WTC11 (cell line): ENCODE results near the gene SCO1. TPM values are rescaled to one million over a fixed set of nuclear protein-coding genes. Genes with fewer than 3 reads are reported as not detected.

Experiments
- CREB1 ChIP-seq: sonication (generic); formaldehyde crosslinking; IDR thresholded peaks from 2 replicates; pipeline ENCODE4 v1.8.0; 2023; ENCODE audit warnings: mild to moderate bottlenecking, missing genetic modification reagents
- GTF2I ChIP-seq: fragments of 250-450 bp; sonication (Bioruptor Pico); conservative IDR thresholded peaks from 2 replicates; pipeline ENCODE4 v1.4.0; 2021; ENCODE audit warnings: mild to moderate bottlenecking
- HMGA2 ChIP-seq: fragments of 250-450 bp; sonication (Bioruptor Pico); IDR thresholded peaks from 2 replicates; pipeline ENCODE4 v1.4.0; 2021; ENCODE audit warnings: mild to moderate bottlenecking, moderate library complexity
- NFYB ChIP-seq: sonication (generic); formaldehyde crosslinking; conservative IDR thresholded peaks from 2 replicates; pipeline ENCODE4 v1.8.0; 2022; ENCODE audit warnings: low read depth, missing genetic modification reagents
- NR2C2 ChIP-seq: sonication (generic); formaldehyde crosslinking; IDR thresholded peaks from 2 replicates; pipeline ENCODE4 v1.8.0; 2022; ENCODE audit warnings: mild to moderate bottlenecking, missing genetic modification reagents
- OVOL2 ChIP-seq: fragments of 250-450 bp; sonication (Bioruptor Pico); IDR thresholded peaks from 2 replicates; pipeline ENCODE4 v1.9.0; 2021; ENCODE audit warnings: mild to moderate bottlenecking, borderline replicate concordance
- RELA ChIP-seq: sonication (generic); formaldehyde crosslinking; IDR thresholded peaks from 2 replicates; pipeline ENCODE4 v1.8.1; 2022; ENCODE audit warnings: missing genetic modification reagents, mild to moderate bottlenecking, borderline replicate concordance
- TP53 ChIP-seq: sonication (generic); formaldehyde crosslinking; IDR thresholded peaks from 2 replicates; pipeline ENCODE4 v1.8.1; 2023; ENCODE audit warnings: mild to moderate bottlenecking, missing genetic modification reagents
- ZNF219 ChIP-seq: sonication (generic); formaldehyde crosslinking; IDR thresholded peaks from 2 replicates; pipeline ENCODE4 v1.8.0; 2023; ENCODE audit warnings: missing genetic modification reagents, mild to moderate bottlenecking, borderline replicate concordance
- ZNF232 ChIP-seq: sonication (generic); formaldehyde crosslinking; IDR thresholded peaks from 2 replicates; pipeline ENCODE4 v1.8.0; 2022; ENCODE audit warnings: mild to moderate bottlenecking, missing genetic modification reagents
- total RNA-seq: library from RNA; stranded (reverse); gene quantifications from 3 replicates; pipeline ENCODE4 v1.2.3, GENCODE V29; 2021
- TF ChIP-seq, protein P1 (sequence below): sonication (generic); formaldehyde crosslinking; IDR thresholded peaks from 2 replicates; pipeline ENCODE4 v1.8.0; 2023; ENCODE audit warnings: missing genetic modification reagents, mild to moderate bottlenecking, borderline replicate concordance
- TF ChIP-seq, protein P2 (sequence below): sonication (generic); formaldehyde crosslinking; IDR thresholded peaks from 2 replicates; pipeline ENCODE4 v1.8.1; 2022; ENCODE audit warnings: mild to moderate bottlenecking, missing genetic modification reagents, moderate library complexity, borderline replicate concordance
- TF ChIP-seq, protein P3 (sequence below): sonication (generic); formaldehyde crosslinking; conservative IDR thresholded peaks from 2 replicates; pipeline ENCODE4 v1.8.1; 2023; ENCODE audit warnings: mild to moderate bottlenecking, low read depth, missing genetic modification reagents, moderate library complexity
- TF ChIP-seq, protein P4 (sequence below): sonication (generic); formaldehyde crosslinking; IDR thresholded peaks from 2 replicates; pipeline ENCODE4 v1.8.0; 2022; ENCODE audit warnings: mild to moderate bottlenecking, missing genetic modification reagents
- TF ChIP-seq, protein P5 (sequence below): sonication (generic); formaldehyde crosslinking; IDR thresholded peaks from 2 replicates; pipeline ENCODE4 v1.8.1; 2022; ENCODE audit warnings: low read depth, mild to moderate bottlenecking, moderate library complexity, missing genetic modification reagents, borderline replicate concordance
- TF ChIP-seq, protein P6 (sequence below): sonication (generic); formaldehyde crosslinking; IDR thresholded peaks from 2 replicates; pipeline ENCODE4 v1.8.0; 2023; ENCODE audit warnings: missing genetic modification reagents
- TF ChIP-seq, protein P7 (sequence below): sonication (generic); formaldehyde crosslinking; IDR thresholded peaks from 2 replicates; pipeline ENCODE4 v1.8.1; 2023; ENCODE audit warnings: mild to moderate bottlenecking, missing genetic modification reagents, moderate library complexity
- TF ChIP-seq, protein P8 (sequence below): sonication (generic); formaldehyde crosslinking; IDR thresholded peaks from 2 replicates; pipeline ENCODE4 v1.8.0; 2022; ENCODE audit warnings: mild to moderate bottlenecking, missing genetic modification reagents
- TF ChIP-seq, protein P9 (sequence below): sonication (generic); formaldehyde crosslinking; IDR thresholded peaks from 2 replicates; pipeline ENCODE4 v1.8.0; 2022; ENCODE audit warnings: mild to moderate bottlenecking, missing genetic modification reagents

The SCO1 gene
- total RNA-seq, 1 experiment from 2014 or later: 63.8 TPM

DNA sequence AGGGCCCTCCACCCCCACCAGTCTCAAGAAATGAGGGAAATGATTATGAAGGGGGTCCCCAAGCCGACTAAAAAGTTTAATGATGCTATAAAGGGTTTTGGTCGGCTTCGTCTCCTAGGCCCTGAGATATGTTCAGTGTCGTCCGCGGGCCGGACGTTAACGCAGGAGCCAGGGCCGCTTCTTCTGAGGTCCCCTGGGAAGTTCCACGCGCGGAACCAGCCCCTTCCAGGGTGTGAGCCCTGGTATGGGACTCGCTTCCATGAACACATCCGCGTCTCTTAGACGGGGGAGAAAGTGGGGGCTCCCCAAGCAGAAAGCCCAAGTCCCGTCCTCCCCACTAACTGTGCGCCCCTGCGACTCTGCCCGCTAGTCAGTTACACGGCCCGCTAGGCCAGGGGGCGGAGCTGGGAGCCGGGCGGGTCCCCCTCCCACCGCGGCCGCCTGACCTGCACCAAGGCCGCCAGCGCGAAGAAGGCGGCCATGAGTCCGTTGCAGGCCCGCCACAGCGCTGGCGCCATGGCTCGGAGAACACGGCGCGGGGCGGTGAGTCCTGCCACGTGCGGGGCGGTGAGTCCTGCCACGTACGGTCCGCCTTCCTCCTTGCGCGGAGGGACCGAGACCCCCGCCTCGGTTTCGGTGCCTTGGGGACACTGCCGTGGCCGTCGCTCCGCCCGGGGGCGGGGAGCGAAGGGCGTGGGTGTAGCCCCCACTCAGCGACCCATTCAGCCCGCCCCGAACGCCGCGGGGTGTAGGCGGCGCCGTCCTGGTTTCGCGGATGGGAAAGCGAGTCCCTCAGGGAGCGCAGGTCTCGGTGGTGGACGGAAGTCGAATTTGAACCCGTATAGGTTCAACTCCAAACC, 32.2 kb upstream of the SCO1 start, which contains the start of gene TMEM220 (continued):
- TF ChIP-seq, protein P1, sequence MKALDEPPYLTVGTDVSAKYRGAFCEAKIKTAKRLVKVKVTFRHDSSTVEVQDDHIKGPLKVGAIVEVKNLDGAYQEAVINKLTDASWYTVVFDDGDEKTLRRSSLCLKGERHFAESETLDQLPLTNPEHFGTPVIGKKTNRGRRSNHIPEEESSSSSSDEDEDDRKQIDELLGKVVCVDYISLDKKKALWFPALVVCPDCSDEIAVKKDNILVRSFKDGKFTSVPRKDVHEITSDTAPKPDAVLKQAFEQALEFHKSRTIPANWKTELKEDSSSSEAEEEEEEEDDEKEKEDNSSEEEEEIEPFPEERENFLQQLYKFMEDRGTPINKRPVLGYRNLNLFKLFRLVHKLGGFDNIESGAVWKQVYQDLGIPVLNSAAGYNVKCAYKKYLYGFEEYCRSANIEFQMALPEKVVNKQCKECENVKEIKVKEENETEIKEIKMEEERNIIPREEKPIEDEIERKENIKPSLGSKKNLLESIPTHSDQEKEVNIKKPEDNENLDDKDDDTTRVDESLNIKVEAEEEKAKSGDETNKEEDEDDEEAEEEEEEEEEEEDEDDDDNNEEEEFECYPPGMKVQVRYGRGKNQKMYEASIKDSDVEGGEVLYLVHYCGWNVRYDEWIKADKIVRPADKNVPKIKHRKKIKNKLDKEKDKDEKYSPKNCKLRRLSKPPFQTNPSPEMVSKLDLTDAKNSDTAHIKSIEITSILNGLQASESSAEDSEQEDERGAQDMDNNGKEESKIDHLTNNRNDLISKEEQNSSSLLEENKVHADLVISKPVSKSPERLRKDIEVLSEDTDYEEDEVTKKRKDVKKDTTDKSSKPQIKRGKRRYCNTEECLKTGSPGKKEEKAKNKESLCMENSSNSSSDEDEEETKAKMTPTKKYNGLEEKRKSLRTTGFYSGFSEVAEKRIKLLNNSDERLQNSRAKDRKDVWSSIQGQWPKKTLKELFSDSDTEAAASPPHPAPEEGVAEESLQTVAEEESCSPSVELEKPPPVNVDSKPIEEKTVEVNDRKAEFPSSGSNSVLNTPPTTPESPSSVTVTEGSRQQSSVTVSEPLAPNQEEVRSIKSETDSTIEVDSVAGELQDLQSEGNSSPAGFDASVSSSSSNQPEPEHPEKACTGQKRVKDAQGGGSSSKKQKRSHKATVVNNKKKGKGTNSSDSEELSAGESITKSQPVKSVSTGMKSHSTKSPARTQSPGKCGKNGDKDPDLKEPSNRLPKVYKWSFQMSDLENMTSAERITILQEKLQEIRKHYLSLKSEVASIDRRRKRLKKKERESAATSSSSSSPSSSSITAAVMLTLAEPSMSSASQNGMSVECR: no peak; the same call in 1 of the 2 replicates
- no peak for TF ChIP-seq GTF2I (CRISPR knock-in tag)
- TF ChIP-seq, protein P2, sequence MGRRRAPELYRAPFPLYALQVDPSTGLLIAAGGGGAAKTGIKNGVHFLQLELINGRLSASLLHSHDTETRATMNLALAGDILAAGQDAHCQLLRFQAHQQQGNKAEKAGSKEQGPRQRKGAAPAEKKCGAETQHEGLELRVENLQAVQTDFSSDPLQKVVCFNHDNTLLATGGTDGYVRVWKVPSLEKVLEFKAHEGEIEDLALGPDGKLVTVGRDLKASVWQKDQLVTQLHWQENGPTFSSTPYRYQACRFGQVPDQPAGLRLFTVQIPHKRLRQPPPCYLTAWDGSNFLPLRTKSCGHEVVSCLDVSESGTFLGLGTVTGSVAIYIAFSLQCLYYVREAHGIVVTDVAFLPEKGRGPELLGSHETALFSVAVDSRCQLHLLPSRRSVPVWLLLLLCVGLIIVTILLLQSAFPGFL (CRISPR knock-in tag): no peak
- TF ChIP-seq ZNF219: 0 out of 2 replicates have a peak, but pooled peaks have one; percentile 59
- TF ChIP-seq, protein P3, sequence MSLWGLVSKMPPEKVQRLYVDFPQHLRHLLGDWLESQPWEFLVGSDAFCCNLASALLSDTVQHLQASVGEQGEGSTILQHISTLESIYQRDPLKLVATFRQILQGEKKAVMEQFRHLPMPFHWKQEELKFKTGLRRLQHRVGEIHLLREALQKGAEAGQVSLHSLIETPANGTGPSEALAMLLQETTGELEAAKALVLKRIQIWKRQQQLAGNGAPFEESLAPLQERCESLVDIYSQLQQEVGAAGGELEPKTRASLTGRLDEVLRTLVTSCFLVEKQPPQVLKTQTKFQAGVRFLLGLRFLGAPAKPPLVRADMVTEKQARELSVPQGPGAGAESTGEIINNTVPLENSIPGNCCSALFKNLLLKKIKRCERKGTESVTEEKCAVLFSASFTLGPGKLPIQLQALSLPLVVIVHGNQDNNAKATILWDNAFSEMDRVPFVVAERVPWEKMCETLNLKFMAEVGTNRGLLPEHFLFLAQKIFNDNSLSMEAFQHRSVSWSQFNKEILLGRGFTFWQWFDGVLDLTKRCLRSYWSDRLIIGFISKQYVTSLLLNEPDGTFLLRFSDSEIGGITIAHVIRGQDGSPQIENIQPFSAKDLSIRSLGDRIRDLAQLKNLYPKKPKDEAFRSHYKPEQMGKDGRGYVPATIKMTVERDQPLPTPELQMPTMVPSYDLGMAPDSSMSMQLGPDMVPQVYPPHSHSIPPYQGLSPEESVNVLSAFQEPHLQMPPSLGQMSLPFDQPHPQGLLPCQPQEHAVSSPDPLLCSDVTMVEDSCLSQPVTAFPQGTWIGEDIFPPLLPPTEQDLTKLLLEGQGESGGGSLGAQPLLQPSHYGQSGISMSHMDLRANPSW (CRISPR knock-in tag): no peak
- no peak for TF ChIP-seq ZNF232 (CRISPR knock-in tag)
- TF ChIP-seq, protein P4, sequence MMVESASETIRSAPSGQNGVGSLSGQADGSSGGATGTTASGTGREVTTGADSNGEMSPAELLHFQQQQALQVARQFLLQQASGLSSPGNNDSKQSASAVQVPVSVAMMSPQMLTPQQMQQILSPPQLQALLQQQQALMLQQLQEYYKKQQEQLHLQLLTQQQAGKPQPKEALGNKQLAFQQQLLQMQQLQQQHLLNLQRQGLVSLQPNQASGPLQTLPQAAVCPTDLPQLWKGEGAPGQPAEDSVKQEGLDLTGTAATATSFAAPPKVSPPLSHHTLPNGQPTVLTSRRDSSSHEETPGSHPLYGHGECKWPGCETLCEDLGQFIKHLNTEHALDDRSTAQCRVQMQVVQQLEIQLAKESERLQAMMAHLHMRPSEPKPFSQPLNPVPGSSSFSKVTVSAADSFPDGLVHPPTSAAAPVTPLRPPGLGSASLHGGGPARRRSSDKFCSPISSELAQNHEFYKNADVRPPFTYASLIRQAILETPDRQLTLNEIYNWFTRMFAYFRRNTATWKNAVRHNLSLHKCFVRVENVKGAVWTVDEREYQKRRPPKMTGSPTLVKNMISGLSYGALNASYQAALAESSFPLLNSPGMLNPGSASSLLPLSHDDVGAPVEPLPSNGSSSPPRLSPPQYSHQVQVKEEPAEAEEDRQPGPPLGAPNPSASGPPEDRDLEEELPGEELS (CRISPR knock-in tag): peak; percentile 88
- TF ChIP-seq RELA (CRISPR knock-in tag): 0 out of 2 replicates have a peak, but pooled peaks have one; percentile 35
- TF ChIP-seq OVOL2 (CRISPR knock-in tag): no peak
- no peak for TF ChIP-seq NR2C2 (CRISPR knock-in tag)
- TF ChIP-seq, protein P5, sequence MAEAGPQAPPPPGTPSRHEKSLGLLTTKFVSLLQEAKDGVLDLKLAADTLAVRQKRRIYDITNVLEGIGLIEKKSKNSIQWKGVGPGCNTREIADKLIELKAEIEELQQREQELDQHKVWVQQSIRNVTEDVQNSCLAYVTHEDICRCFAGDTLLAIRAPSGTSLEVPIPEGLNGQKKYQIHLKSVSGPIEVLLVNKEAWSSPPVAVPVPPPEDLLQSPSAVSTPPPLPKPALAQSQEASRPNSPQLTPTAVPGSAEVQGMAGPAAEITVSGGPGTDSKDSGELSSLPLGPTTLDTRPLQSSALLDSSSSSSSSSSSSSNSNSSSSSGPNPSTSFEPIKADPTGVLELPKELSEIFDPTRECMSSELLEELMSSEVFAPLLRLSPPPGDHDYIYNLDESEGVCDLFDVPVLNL: peak; percentile 77
- TF ChIP-seq CREB1 (CRISPR knock-in tag): 0 out of 2 replicates have a peak, but pooled peaks have one; percentile 49
- TF ChIP-seq NFYB: no peak
- TF ChIP-seq, protein P6, sequence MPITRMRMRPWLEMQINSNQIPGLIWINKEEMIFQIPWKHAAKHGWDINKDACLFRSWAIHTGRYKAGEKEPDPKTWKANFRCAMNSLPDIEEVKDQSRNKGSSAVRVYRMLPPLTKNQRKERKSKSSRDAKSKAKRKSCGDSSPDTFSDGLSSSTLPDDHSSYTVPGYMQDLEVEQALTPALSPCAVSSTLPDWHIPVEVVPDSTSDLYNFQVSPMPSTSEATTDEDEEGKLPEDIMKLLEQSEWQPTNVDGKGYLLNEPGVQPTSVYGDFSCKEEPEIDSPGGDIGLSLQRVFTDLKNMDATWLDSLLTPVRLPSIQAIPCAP (CRISPR knock-in tag): peak; percentile 57; the same call in 1 of the 2 replicates
- TF ChIP-seq HMGA2 (CRISPR knock-in tag): no peak
- TF ChIP-seq, protein P7, sequence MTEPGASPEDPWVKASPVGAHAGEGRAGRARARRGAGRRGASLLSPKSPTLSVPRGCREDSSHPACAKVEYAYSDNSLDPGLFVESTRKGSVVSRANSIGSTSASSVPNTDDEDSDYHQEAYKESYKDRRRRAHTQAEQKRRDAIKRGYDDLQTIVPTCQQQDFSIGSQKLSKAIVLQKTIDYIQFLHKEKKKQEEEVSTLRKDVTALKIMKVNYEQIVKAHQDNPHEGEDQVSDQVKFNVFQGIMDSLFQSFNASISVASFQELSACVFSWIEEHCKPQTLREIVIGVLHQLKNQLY (CRISPR knock-in tag): no peak
- TF ChIP-seq TP53 (CRISPR knock-in tag): no peak
- TF ChIP-seq, protein P8, sequence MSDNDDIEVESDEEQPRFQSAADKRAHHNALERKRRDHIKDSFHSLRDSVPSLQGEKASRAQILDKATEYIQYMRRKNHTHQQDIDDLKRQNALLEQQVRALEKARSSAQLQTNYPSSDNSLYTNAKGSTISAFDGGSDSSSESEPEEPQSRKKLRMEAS (CRISPR knock-in tag): peak; percentile 87
- TF ChIP-seq, protein P9, sequence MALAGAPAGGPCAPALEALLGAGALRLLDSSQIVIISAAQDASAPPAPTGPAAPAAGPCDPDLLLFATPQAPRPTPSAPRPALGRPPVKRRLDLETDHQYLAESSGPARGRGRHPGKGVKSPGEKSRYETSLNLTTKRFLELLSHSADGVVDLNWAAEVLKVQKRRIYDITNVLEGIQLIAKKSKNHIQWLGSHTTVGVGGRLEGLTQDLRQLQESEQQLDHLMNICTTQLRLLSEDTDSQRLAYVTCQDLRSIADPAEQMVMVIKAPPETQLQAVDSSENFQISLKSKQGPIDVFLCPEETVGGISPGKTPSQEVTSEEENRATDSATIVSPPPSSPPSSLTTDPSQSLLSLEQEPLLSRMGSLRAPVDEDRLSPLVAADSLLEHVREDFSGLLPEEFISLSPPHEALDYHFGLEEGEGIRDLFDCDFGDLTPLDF (CRISPR knock-in tag): no peak
